Chondrocyte (in vitro differentiated cells): Measurements from ENCODE around the gene NR2C1. TPM values are rescaled to one million over a fixed set of nuclear protein-coding genes. Genes with fewer than 3 reads are reported as not detected.

Experiments used
- DNase-seq: peaks from one replicate; pipeline ENCODE4 v3.0.0; 2021; ENCODE audit warnings: mixed read lengths, low spot score
- H3K27ac Mint-ChIP-seq: one replicate; pipeline ENCODE4 v1.8.0; 2021; ENCODE audit warnings: mild to moderate bottlenecking, moderate library complexity, mixed read lengths; ENCODE audit not compliant: unreplicated experiment
- H3K27me3 Mint-ChIP-seq: 2 replicates; pipeline ENCODE4 v1.8.0; 2021; ENCODE audit warnings: low read depth, mixed read lengths
- H3K36me3 Mint-ChIP-seq: 2 replicates; pipeline ENCODE4 v1.8.0; 2021; ENCODE audit warnings: low read depth, mixed read lengths
- H3K4me1 Mint-ChIP-seq: 2 replicates; pipeline ENCODE4 v1.8.0; 2021; ENCODE audit warnings: low read depth, mild to moderate bottlenecking, mixed read lengths
- H3K4me3 Mint-ChIP-seq: one replicate; pipeline ENCODE4 v1.8.0; 2021; ENCODE audit warnings: mild to moderate bottlenecking, moderate library complexity, mixed read lengths; ENCODE audit not compliant: unreplicated experiment
- H3K9me3 Mint-ChIP-seq: 2 replicates; pipeline ENCODE4 v1.8.0; 2021; ENCODE audit warnings: low read depth, mixed read lengths
- long read RNA-seq: library from polyadenylated mRNA; stranded (forward); transcript quantifications from one replicate; pipeline ENCODE4 v2.0.0, GENCODE V29; 2021
- total RNA-seq: library from RNA; stranded (reverse); gene quantifications from 3 replicates; pipeline ENCODE4 v1.2.1, GENCODE V29; 2021
- TF ChIP-seq, protein P1 (sequence below): fragments of 200-600 bp; sonication (generic); IDR thresholded peaks from 2 replicates; pipeline ENCODE4 v1.5.0; 2021; ENCODE audit warnings: antibody characterized with exemption, mild to moderate bottlenecking, moderate library complexity

NR2C1 gene
- total RNA-seq, result 29.4 to 34.3 TPM (median 29.7 TPM) in 3 replicates
- long read RNA-seq, full-length matches to known transcripts, result 7 of 15 reads
- long read RNA-seq, partial matches to known transcripts, result 1 of 15 reads
- long read RNA-seq, other reads (novel, unspliced or antisense), result 7 of 15 reads

DNA sequence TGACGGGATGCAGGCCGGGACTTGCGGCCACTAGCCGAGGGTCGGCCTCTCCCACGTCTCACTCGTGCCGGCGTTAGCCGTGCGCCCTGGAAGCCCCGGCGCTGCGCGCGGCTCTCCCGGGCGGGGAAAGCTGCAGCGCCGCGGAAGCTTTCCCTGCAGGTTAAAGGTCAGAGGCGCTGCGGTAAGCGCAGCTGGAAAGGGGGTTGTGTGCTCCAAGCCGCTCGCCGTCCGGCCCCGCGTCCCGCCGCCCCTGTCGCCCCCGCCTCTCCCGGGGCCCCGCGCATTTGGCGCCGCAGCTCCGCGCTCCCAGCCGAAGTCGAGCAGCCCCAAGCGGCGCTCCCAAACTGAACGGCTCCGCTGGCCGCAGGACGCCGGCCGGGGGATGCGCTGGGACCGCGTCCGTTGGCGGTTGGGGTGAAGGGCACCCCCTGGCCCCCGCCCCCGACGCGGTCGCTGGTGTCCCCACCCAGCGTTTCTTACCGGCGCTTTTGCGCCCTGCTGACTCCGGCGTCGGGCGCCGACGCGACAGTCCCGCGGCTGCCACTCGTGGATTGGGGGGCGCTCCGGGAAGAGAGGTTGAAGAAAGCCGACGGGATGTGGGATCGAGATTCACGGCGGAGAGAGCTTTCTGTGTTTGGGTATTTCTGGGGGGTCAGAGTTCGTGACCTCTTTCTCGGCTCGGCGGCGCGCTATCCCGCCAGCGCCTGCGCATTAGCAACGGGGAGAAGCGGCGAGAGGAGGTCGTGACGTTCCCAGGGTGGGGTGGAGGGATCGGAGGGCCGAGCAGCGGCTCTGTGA lies at the start of gene NR2C1:
NR2C1 (minus strand) TSS at position 719 of the 798 bp plus-strand sequence. CDS start 6,234 bp downstream, outside the sequence.
- H3K36me3 Mint-ChIP-seq, result no peaks in the 10 kb centered on the region
- no peaks in the 10 kb centered on the region for H3K9me3 Mint-ChIP-seq
- peak within 1 kb of the TSS; percentile 95 for H3K27ac Mint-ChIP-seq
- no peaks in the 10 kb centered on the region for H3K27me3 Mint-ChIP-seq
- TF ChIP-seq, protein P1, sequence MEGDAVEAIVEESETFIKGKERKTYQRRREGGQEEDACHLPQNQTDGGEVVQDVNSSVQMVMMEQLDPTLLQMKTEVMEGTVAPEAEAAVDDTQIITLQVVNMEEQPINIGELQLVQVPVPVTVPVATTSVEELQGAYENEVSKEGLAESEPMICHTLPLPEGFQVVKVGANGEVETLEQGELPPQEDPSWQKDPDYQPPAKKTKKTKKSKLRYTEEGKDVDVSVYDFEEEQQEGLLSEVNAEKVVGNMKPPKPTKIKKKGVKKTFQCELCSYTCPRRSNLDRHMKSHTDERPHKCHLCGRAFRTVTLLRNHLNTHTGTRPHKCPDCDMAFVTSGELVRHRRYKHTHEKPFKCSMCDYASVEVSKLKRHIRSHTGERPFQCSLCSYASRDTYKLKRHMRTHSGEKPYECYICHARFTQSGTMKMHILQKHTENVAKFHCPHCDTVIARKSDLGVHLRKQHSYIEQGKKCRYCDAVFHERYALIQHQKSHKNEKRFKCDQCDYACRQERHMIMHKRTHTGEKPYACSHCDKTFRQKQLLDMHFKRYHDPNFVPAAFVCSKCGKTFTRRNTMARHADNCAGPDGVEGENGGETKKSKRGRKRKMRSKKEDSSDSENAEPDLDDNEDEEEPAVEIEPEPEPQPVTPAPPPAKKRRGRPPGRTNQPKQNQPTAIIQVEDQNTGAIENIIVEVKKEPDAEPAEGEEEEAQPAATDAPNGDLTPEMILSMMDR, result no peak
- peak within 1 kb of the TSS; percentile 90 for H3K4me3 Mint-ChIP-seq
- DNase-seq, result peak; percentile 96
- peaks cover 22% of the 10 kb centered on the region for H3K4me1 Mint-ChIP-seq

DNA sequence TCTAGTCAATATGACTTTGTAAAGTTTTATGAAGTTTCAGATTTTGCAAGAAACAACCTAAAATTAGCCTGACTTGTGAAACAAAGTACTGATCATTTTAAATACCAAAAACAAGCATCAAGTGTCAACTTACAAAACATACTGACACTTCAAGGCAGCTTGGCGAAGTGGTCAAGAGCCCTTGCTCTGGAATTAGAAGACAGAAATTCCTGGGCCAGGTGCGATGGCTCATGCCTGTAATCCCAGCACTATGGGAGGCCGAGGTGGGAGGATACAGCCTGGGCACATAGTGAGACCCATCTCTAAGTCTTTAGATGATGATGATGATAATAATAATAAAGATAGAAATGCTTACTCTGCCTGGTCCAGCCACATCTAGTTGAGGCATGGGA lies 45.4 kb upstream of the NR2C1 start:
- Mint-ChIP-seq H3K27me3 (no peaks in the 10 kb centered on the region), H3K4me3 (no peak overlapping the region), H3K27ac (peak overlapping the region; percentile 87), H3K36me3 (no peaks in the 10 kb centered on the region), H3K9me3 (no peaks in the 10 kb centered on the region), H3K4me1 (peaks cover 26% of the 10 kb centered on the region)
- DNase-seq, result no peak
- TF ChIP-seq, protein P1, result no peak

DNA sequence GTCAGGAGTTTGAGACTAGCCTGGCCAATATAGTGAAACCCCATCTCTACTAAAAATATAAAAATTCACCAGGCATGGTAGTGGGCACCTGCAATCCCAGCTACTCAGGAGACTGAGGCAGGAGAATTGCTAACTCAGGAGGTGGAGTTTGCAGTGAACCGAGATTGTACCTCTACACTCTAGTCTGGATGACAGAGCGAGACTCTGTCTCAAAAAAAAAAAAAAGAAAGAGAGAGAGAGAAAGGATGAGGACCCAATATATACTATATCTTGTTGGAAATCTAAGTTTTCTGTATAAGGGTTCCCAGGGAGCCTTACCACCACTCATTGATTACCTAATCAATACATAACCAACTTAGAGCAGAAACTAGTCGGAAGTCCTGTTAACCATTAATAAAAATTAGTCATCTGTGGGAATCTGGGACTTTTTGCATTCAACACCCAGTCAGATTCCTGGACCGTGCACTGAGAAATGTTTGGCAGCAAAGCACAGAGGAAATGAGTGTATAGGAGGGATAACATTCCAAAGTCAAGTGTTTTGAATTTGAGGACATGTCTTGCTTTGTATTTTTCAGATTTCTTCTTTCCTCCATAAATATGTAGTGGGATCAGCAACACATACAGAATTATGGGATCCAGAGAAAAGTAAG lies 44.8 kb upstream of the NR2C1 start:
- Mint-ChIP-seq H3K9me3 (no peaks in the 10 kb centered on the region), H3K27me3 (no peaks in the 10 kb centered on the region), H3K36me3 (peaks cover 3% of the 10 kb centered on the region), H3K27ac (peak overlapping the region; percentile 87), H3K4me3 (no peak overlapping the region), H3K4me1 (peaks cover 29% of the 10 kb centered on the region)
- TF ChIP-seq, protein P1, result peak; percentile 16
- DNase-seq, result no peak

DNA sequence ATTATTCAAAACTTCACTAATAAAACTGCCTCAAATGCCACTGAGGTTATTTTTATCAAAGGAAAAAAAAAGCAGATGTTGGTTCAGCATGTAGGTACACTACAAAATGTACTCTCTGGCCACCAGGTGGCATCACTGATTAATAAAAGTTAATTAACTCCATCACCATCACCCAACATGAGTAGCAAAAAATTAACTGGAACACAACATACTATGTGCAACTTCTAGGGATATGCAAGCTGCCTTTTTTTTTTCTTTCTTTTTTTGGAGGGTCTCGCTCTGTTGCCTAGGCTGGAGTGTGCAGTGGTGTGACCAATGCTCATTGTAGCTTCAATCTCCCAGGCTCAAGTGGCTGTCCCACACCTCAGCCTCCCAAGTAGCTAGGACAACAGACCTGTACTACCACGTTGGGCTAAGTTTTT lies 43.8 kb upstream of the NR2C1 start:
- H3K36me3 Mint-ChIP-seq, result peaks cover 8% of the 10 kb centered on the region

DNA sequence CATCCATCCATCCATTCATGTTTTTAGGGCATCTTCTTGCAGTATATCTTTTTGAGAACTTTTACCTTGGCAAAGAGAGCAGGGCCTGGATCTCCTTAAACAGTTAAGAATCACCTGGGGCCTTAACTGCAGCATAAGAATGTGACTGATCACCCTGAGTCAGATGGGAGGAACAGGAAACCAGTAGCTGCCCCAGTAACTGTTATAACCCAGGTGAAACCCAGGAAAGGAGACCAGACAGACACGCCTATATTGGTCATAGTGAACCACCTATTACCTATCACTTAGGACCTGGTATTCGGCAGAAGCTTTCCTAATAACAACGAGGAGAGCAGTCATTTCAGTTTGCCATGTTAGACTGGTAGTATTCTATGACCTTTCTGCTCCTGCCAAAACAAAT lies 43.4 kb upstream of the NR2C1 start:
- Mint-ChIP-seq H3K27ac (no peak overlapping the region), H3K36me3 (peaks cover 8% of the 10 kb centered on the region), H3K4me1 (peaks cover 29% of the 10 kb centered on the region), H3K9me3 (no peaks in the 10 kb centered on the region), H3K27me3 (no peaks in the 10 kb centered on the region), H3K4me3 (no peak overlapping the region)
- TF ChIP-seq, protein P1, result no peak
- no peak for DNase-seq

More for the DNA sequence above, 43.8 kb upstream of the NR2C1 start:
- Mint-ChIP-seq H3K9me3 (no peaks in the 10 kb centered on the region), H3K27me3 (no peaks in the 10 kb centered on the region), H3K4me3 (no peak overlapping the region), H3K27ac (no peak overlapping the region), H3K4me1 (peaks cover 29% of the 10 kb centered on the region)
- TF ChIP-seq, protein P1, result peak; percentile 94
- no peak for DNase-seq
